Activated naive CD4-positive, alpha-beta T cell treated with Interleukin-2 at 50 U/mL for 16 hours (primary cell): ENCODE data around the gene PARD3B.

ENCODE experiments used
- DNase-seq: peaks from one replicate; pipeline ENCODE4 v3.0.0-alpha.2; 2020

PARD3B gene

GRCh38 chr2:204772546-204772945, 227.3 kb downstream of the PARD3B start:
- no peak for DNase-seq

- no peak for DNase-seq
Measured at GRCh38 chr2:204775766-204776165, 230.5 kb downstream of the PARD3B start.

GRCh38 chr2:204776781-204777559, 231.7 kb downstream of the PARD3B start:
- DNase-seq = no peak

- no peak for DNase-seq
Measured at GRCh38 chr2:204779771-204780170, 234.5 kb downstream of the PARD3B start.

DNA sequence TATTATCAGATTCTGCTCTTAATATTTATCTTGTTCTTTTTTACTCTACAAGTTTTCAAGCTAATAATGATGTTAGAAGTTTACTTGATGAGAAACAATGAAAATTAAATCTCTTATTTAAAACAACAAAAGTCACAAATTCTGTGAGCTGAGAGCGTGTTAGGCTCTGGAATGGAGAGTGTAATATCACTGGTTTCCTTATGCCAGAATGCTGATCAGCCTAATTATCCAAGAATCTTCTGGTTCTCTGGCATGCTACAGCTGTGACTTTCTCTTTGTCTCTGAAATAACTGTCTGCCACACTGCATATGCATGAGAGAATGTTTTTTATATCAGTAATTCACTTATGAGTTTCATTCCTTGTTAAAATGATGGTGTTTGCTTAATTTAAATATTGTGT, 236.7 kb downstream of the PARD3B start:
- no peak for DNase-seq

- no peak for DNase-seq
Measured at GRCh38 chr2:204790076-204790475, 244.8 kb downstream of the PARD3B start.

DNA sequence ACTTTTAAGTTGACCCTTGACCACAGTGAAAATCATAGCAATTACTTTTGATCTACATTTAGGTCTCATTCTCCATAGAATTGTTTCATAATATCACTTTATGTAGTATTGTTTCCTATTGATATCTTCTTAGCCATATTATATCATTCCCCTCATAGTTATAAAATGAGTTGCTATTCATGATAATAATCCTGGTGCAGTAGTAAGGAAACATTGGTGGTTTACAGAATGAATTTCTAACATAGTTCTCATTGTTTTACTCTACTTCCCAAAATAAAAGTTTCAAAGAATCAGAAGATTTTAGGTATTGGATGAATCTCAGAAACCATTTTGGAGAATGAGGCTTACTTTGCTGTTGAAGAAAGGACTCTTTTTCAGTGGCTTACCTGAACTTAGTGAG, 246.0 kb downstream of the PARD3B start:
- DNase-seq = no peak

DNA sequence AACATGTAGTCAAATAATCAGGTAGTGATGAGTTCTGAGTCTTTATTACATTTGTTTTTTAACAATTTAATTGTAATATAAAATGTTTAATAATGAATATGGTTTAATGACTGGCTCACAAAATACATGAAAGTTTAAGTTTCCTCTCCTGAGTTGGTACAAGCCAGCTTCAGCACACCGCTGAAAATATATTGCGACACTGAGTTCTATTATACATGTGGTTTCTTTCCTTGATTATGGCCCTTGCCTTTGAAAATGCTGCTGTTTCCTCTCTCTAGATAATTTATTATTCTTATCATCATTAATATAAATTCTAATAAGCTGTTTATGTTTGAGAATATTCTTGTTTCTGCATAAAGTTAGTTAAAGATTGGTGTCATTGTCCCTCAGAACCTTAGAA, 249.3 kb downstream of the PARD3B start:
- no peak for DNase-seq

DNA sequence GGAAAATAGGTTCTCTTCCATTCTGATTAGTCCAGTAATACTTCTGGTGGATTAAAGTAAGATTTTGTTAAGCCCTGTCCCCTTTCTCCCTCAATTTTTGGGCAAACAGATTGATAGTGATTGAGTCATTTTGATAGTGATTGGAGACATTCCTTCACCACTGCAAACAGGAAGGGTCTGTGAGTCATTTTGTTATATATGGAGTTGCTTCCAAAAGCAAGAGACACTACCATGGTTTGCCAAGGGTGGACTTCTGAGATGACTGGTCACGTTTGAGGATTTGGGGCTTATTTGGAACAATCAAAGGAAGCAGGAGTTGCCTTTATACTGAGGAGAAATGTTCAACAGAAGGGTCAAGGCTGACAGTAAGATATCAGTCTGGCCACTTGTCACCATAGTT, 249.9 kb downstream of the PARD3B start:
- no peak for DNase-seq

DNA sequence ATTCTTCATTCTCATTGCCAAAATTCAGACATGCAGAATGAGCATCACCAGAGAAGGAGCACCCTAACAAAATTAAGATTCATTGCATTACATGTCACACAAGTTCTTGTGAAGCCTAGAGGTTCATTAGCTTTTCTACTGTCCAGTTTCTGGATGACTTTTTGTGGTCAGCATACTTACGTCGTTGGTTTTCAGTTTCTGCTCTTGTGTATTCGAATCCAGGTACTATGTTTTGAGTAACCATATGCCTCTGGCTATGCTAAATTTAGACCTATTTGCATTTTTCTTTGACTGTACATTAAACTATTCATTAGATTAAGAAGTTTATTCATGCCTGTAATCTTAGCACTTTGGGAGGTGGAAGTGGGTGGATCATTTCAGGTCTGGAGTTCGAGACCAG, 251.3 kb downstream of the PARD3B start:
- no peak for DNase-seq

GRCh38 chr2:204799791-204800190, 254.5 kb downstream of the PARD3B start:
- DNase-seq = no peak

- no peak for DNase-seq
Measured at GRCh38 chr2:204808494-204808893, 263.2 kb downstream of the PARD3B start.

DNA sequence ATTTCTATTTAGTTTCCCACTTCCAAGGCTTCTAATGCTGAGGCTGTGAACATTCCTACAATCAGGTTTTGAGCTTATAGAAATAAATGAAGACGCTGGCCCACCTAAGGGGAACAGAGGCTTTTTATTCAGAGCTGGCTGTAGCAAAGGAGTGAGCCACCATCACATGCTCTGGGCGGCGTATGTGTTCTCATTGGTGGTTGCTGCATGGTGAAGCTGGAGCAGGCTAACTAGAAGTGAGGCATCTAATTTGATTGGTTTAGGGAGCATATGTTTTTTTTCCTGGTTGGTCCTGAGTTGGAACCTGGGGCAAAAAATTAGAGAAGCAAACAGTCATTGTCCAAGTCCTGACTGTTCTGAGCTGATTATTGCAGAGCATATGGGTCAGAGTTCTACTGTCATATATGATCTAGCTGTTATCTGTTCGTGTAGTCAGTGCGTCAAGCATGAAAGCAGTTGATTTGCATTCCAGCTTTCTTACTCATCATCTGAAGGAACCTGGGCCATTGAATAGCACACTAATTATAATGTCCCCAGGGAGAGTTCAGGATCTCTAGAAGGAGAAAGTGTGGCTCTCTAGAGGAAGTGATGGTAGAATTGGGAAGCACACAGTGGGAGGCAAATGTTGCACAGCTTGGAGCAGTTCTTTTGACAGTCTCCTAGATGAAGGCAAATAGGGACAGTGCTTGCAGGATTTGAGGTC, 279.6 kb downstream of the PARD3B start:
- no peak for DNase-seq

DNA sequence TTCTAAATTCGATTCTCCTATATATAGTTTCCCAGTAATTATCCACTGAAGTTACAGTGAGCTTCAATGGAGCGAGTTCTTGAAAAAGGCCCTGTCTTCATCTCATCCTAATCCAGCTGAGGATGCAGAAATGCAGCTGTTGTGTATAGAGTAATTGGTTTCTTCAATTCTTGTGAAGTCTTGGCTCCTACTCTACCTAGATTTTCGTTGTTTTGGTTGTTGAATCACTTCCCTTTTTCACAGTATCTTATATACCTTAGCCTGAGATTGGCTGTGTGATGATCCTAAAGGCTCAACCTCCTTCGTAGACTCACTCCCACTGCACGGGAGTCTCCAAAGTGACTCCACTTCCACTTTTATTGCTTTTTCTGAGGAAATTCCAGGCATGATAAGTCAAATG, 280.4 kb downstream of the PARD3B start:
- DNase-seq = no peak

GRCh38 chr2:204827701-204828590, 282.7 kb downstream of the PARD3B start:
- DNase-seq = no peak

- DNase-seq = no peak
Measured at GRCh38 chr2:204834716-204835384, 289.6 kb downstream of the PARD3B start.

GRCh38 chr2:204835786-204836185, 290.5 kb downstream of the PARD3B start:
- DNase-seq = no peak

DNA sequence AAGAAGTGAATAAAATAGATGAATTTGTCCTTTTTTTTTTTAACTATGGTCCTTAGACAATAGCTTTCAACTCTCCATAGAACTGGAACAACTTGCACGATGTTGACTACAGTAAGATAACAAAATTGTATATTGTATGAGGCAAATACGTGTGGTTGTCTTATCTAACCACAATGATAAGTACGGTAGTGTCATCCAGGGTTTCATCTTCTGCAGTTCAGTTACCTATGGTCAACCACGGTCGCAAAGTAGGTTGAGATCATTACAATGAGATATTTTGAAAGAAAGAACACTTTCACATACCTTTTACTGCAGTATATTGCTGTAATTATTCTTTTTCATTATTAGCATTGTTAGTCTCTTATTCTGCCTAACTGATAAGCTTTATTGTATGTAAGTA, 295.2 kb downstream of the PARD3B start:
- DNase-seq = no peak

- no peak for DNase-seq
Measured at GRCh38 chr2:204842068-204842467, 296.8 kb downstream of the PARD3B start.

DNA sequence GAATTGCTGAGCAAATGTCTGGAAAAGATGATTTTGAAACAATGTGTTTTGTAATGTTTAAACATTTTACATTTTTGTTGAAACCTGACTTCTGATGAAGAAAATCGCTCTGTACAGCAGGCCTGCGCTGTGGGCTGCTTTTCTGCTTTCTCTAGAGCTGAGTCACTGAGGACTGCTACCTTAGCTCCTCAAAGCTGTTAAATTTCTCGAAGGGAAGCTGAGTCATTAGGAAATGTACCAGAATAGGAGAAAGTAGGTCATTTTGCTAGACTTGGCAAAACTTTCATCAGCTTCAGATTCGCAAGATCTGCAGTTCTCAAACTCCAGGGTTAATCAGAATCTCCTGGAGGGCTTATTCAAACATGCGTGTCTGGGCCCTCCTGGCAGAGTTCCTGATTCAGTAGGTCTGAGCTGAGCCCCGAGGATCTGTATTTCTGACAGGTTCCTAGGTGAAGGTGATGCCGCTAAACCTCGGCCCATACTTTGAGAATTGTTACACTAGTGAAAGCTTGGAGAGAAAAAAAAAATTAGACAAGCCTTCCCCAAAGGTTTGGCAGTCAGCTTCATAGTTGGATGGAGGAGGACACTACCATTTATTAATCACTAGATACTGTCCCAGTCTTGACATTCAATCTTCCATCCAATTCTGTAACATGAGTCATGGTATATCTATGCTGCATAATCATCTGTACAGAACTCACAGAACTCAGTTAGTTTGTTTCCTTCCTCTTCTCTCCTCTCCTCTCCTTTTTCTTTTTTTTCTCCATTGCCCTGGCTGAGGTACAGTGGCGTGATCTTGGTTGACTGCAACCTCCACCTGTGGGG, 297.6 kb downstream of the PARD3B start:
- peak; percentile 49 for DNase-seq

GRCh38 chr2:204846471-204846870, 301.2 kb downstream of the PARD3B start:
- DNase-seq = no peak

DNA sequence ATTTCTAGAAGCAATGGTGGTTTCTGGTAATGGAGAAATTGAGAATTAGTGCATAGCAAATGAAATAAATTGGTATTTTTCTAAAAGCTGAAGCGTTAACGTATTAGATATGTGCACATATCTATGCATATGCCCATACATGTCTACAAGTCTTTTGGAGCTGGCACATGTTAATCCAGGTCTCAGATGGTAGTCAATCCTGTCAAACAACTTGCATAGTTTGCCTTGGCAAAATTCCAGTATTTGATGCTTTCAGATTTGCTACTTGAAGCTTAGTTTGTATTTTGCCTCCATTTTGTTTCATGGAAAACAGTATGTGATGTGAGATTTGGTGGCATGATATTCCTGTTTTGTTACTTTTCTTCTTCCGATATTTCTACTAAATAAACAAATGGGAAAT, 304.6 kb downstream of the PARD3B start:
- DNase-seq = no peak
